HepG2 (cell line): ENCODE data around the gene PRKG1.

Experiments
- CEBPB ChIP-seq: IDR thresholded peaks from 2 replicates; pipeline ENCODE4 v1.6.1; 2011; ENCODE audit warnings: low read depth, low read length, improper control_type of control experiment, borderline replicate concordance
- HOXA7 ChIP-seq: sonication (generic); formaldehyde crosslinking; IDR thresholded peaks from 2 replicates; pipeline ENCODE4 v1.8.1; 2022; ENCODE audit warnings: mild to moderate bottlenecking, missing genetic modification reagents, moderate library complexity
- NFYB ChIP-seq: sonication (generic); formaldehyde crosslinking; IDR thresholded peaks from 2 replicates; pipeline ENCODE4 v1.4.0; 2020; ENCODE audit warnings: missing genetic modification reagents
- SIN3A ChIP-seq: IDR thresholded peaks from 2 replicates; pipeline ENCODE4 v1.6.1; 2011; ENCODE audit warnings: low read depth, mild to moderate bottlenecking, control low read depth, low read length, borderline replicate concordance
- SMC3 ChIP-seq: IDR thresholded peaks from 2 replicates; pipeline ENCODE4 v1.6.1; 2011; ENCODE audit warnings: low read length, improper control_type of control experiment
- ZFX ChIP-seq: sonication (generic); formaldehyde crosslinking; IDR thresholded peaks from 2 replicates; pipeline ENCODE4 v1.4.0; 2020; ENCODE audit warnings: mild to moderate bottlenecking, low read depth, missing genetic modification reagents, moderate library complexity
- ZMYM4 ChIP-seq: sonication (generic); formaldehyde crosslinking; IDR thresholded peaks from 2 replicates; pipeline ENCODE4 v1.8.1; 2023; ENCODE audit warnings: mild to moderate bottlenecking, missing genetic modification reagents
- ZNF12 ChIP-seq: sonication (generic); formaldehyde crosslinking; IDR thresholded peaks from 2 replicates; pipeline ENCODE4 v1.5.0; 2020; ENCODE audit warnings: missing genetic modification reagents
- ZNF230 ChIP-seq: sonication (generic); formaldehyde crosslinking; IDR thresholded peaks from 2 replicates; pipeline ENCODE4 v1.4.0; 2020; ENCODE audit warnings: mild to moderate bottlenecking, missing genetic modification reagents
- ZNF773 ChIP-seq: sonication (generic); formaldehyde crosslinking; IDR thresholded peaks from 2 replicates; pipeline ENCODE4 v1.4.0; 2020; ENCODE audit warnings: missing genetic modification reagents, borderline replicate concordance
- ZSCAN9 ChIP-seq: IDR thresholded peaks from 2 replicates; pipeline ENCODE4 v1.6.1; 2016; ENCODE audit warnings: borderline replicate concordance
- TF ChIP-seq, protein P1 (sequence below): sonication (generic); formaldehyde crosslinking; IDR thresholded peaks from 2 replicates; pipeline ENCODE4 v1.5.0; 2020; ENCODE audit warnings: mild to moderate bottlenecking, missing genetic modification reagents, moderate library complexity
- TF ChIP-seq, protein P2 (sequence below): sonication (generic); formaldehyde crosslinking; IDR thresholded peaks from 2 replicates; pipeline ENCODE4 v1.8.1; 2022; ENCODE audit warnings: mild to moderate bottlenecking, missing genetic modification reagents
- TF ChIP-seq, protein P3 (sequence below): sonication (generic); formaldehyde crosslinking; IDR thresholded peaks from 2 replicates; pipeline ENCODE4 v1.5.0; 2020; ENCODE audit warnings: missing genetic modification reagents

DNA sequence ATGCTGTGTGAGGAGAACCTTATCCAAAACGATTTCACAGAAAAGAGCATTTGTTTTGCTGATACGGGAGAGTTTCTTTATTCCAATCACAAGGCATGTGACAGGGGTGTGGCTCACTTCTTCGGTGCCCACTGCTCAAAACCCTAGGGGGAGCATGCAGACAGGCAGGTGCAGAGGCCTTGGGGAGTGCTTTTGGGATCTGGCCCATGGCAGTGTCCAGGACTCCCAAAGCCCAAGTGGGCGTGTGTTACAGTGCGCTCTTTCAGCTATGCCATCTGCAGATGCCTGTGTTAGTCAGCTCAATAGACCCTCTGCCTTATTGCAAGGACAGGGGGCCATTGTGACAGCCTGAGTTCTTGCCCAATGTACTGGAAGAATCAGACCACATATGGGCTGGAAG, 530.3 kb downstream of the PRKG1 start:
- TF ChIP-seq, protein P1, sequence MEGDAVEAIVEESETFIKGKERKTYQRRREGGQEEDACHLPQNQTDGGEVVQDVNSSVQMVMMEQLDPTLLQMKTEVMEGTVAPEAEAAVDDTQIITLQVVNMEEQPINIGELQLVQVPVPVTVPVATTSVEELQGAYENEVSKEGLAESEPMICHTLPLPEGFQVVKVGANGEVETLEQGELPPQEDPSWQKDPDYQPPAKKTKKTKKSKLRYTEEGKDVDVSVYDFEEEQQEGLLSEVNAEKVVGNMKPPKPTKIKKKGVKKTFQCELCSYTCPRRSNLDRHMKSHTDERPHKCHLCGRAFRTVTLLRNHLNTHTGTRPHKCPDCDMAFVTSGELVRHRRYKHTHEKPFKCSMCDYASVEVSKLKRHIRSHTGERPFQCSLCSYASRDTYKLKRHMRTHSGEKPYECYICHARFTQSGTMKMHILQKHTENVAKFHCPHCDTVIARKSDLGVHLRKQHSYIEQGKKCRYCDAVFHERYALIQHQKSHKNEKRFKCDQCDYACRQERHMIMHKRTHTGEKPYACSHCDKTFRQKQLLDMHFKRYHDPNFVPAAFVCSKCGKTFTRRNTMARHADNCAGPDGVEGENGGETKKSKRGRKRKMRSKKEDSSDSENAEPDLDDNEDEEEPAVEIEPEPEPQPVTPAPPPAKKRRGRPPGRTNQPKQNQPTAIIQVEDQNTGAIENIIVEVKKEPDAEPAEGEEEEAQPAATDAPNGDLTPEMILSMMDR, result no peak
- TF ChIP-seq ZMYM4 (CRISPR knock-in tag) (no peak), SMC3 (no peak), ZNF12 (CRISPR knock-in tag) (no peak), HOXA7 (no peak), ZNF230 (no peak), SIN3A (no peak), NFYB (CRISPR knock-in tag) (no peak), ZSCAN9 (CRISPR knock-in tag) (no peak), ZNF773 (CRISPR knock-in tag) (no peak), ZFX (CRISPR knock-in tag) (no peak), CEBPB (no peak)
- TF ChIP-seq, protein P2, sequence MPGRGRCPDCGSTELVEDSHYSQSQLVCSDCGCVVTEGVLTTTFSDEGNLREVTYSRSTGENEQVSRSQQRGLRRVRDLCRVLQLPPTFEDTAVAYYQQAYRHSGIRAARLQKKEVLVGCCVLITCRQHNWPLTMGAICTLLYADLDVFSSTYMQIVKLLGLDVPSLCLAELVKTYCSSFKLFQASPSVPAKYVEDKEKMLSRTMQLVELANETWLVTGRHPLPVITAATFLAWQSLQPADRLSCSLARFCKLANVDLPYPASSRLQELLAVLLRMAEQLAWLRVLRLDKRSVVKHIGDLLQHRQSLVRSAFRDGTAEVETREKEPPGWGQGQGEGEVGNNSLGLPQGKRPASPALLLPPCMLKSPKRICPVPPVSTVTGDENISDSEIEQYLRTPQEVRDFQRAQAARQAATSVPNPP (CRISPR knock-in tag), result no peak
- TF ChIP-seq, protein P3, sequence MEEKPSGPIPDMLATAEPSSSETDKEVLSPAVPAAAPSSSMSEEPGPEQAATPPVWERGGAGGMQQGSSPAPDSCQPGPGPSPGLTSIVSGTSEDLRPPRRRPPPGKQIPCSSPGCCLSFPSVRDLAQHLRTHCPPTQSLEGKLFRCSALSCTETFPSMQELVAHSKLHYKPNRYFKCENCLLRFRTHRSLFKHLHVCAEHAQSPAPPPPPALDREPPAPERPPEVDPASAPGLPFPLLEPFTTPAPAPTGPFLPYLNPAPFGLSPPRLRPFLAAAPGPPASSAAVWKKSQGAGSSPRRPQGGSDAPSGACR (CRISPR knock-in tag), result no peak
